ENCODE measurements around the gene CEP104.

- TF ChIP-seq CTCF (IDR thresholded peaks at IDR 0.05 in 2 of 3, conservative IDR thresholded peaks at IDR 0.05 in 1 of 3; ENCODE audit: borderline replicate concordance in 1 of 3, insufficient read depth in 1 of 3, low read depth in 2 of 3, low read length in 2 of 3) (no peak), SP1 (IDR thresholded peaks at IDR 0.05; ENCODE audit: low read depth) (no peak), SRF (IDR thresholded peaks at IDR 0.05; ENCODE audit: low read depth) (no peak), POLR2A (IDR thresholded peaks at IDR 0.05; ENCODE audit: borderline replicate concordance, extremely low read depth, insufficient read depth, insufficient read length) (no peak), POLR2AphosphoS5 (IDR thresholded peaks at IDR 0.05; ENCODE audit: low read depth, low read length) (no peak), ZNF274 (IDR thresholded peaks at IDR 0.05; ENCODE audit: low read depth, low read length) (no peak), EZH2 (IDR thresholded peaks at IDR 0.05) (no peak), REST (IDR thresholded peaks at IDR 0.05; ENCODE audit: low read depth) (no peak), ZFX (IDR thresholded peaks at IDR 0.05) (no peak), ELF1 (IDR thresholded peaks at IDR 0.05; ENCODE audit: borderline replicate concordance, low read depth) (no peak), MAX (IDR thresholded peaks at IDR 0.05) (no peak), ZBTB33 (IDR thresholded peaks at IDR 0.05; ENCODE audit: extremely low read depth, insufficient replicate concordance, low read length) (no peak), EZH2phosphoT487 (IDR thresholded peaks at IDR 0.05; ENCODE audit: borderline replicate concordance) (no peak), SIN3A (IDR thresholded peaks at IDR 0.05; ENCODE audit: low read depth) (no peak)
Measured at GRCh38 chr1:3886691-3887090, 29.7 kb upstream of the CEP104 start.

All from HCT116 (cell line).